BJ (cell line): ENCODE measurements around the gene MSMP. TPM values are rescaled to one million over a fixed set of nuclear protein-coding genes. Genes with fewer than 3 reads are reported as not detected.

ENCODE experiments used
- CTCF ChIA-PET: fragments of 350-600 bp; formaldehyde crosslinking; extraction: SDS; loops from one replicate; lab custom pipeline; 2021; ENCODE audit warnings: antibody characterized with exemption, inconsistent platforms; lab: Yijun Ruan, JAX
- POLR2A ChIA-PET: fragments of 300-600 bp; sonication (Branson Sonifier 250); formaldehyde crosslinking; extraction: SDS; loops from one replicate; lab custom pipeline; 2021; ENCODE audit warnings: antibody characterized with exemption; lab: Charles Lee
- DNase-seq: peaks from one replicate; pipeline ENCODE4 v3.0.0-alpha.2; 2011; ENCODE audit warnings: low read depth
- H3K27me3 ChIP-seq: 2 replicates; pipeline ENCODE4 v1.6.0; 2011; ENCODE audit warnings: low read length; ENCODE audit not compliant: control insufficient read depth, insufficient read depth
- H3K36me3 ChIP-seq: 2 replicates; pipeline ENCODE4 v1.5.1; 2011; ENCODE audit warnings: low read length; ENCODE audit not compliant: control insufficient read depth, insufficient read depth
- H3K4me3 ChIP-seq: 2 replicates; pipeline ENCODE4 v1.5.1; 2011; ENCODE audit warnings: low read depth, mild to moderate bottlenecking, control low read depth, low read length
- CTCF ChIP-seq: IDR thresholded peaks from 2 replicates; pipeline ENCODE4 v1.5.1; 2011; ENCODE audit warnings: low read depth, mild to moderate bottlenecking, control low read depth, inconsistent platforms, low read length, moderate library complexity; ENCODE audit not compliant: insufficient read depth
- polyA plus RNA-seq: library from polyadenylated mRNA; depleted of rRNA; stranded (reverse); fragments of >200 nt; gene quantifications from 2 replicates; pipeline ENCODE4 v1.2.3, GENCODE V29; 2011

MSMP gene
- polyA plus RNA-seq, 1 experiment = not detected

GRCh38 chr9:35774907-35775635 lies 21.0 kb upstream of the MSMP start:
- Histone ChIP-seq H3K36me3 (no peaks in the 10 kb centered on the region), H3K27me3 (peaks cover 20% of the 10 kb centered on the region), H3K4me3 (no peak overlapping the region)
- ChIA-PET POLR2A (interaction anchor here (0.7 kb wide), 1 partner anchor 104 kb away, joined by 3 read pairs; no protein-coding TSS in a partner anchor), CTCF (interaction anchor here (0.6 to 14.0 kb wide), 8 partner anchors 11 to 107 kb away, joined by 3 to 89 read pairs (median 3); partner anchors contain the start of genes CREB3, NPR2 and TLN1)
- DNase-seq = no peak
- TF ChIP-seq CTCF = no peak

DNA sequence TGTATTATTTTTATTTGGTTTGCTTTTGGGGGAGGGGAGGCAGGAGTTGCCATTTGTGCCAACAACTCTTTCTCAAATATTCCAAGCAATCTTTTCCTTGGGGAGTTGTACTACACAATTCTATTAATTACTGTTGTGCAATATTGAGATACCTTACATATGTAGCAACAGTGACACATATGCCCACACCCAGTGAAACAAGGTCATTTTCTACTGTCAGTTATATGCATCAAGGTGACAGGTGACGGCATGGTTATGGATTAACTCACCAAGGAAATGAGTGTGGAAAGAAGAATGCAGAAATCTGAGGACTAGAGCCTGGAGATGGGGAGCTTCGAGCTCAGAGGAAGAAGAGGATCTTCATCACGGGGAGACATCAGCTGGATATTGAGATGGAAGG lies 17.9 kb upstream of the MSMP start:
- POLR2A ChIA-PET = no interaction called here
- no peak for DNase-seq
- Histone ChIP-seq H3K27me3 (peaks cover 16% of the 10 kb centered on the region), H3K4me3 (no peak overlapping the region), H3K36me3 (no peaks in the 10 kb centered on the region)
- CTCF ChIA-PET = interaction anchor here (0.9 to 14.0 kb wide), 5 partner anchors 8 to 54 kb away, joined by 4 to 89 read pairs (median 5); no protein-coding TSS in a partner anchor
- TF ChIP-seq CTCF = no peak

DNA sequence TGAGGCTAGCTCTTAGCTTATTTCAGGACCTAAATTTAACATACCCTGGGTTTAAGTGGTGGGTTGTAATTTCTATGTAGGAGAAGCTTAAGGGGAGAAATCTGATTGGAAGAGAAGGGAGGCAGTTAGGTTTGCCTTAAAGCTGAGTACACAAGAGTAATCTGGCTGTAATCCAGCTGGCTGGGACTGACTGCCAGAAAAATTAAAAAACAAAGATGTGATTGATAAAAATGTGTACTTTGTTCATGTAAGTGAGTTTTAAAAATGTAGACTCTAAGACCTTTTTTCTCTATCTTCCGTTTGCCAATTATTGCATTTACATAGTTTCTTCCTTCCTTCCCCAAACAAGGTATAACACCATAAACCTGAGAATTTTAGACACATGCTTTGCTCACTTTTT lies 17.5 kb upstream of the MSMP start:
- ChIA-PET POLR2A (no interaction called here), CTCF (interaction anchor here (0.7 to 14.0 kb wide), 7 partner anchors 9 to 54 kb away, joined by 3 to 89 read pairs (median 5); partner anchors contain the start of genes GBA2 and RGP1)
- no peak for DNase-seq

GRCh38 chr9:35771075-35771433 lies 17.0 kb upstream of the MSMP start:
- Histone ChIP-seq H3K4me3 (no peak overlapping the region), H3K36me3 (no peaks in the 10 kb centered on the region), H3K27me3 (peaks cover 16% of the 10 kb centered on the region)
- no peak for TF ChIP-seq CTCF
- ChIA-PET POLR2A (no interaction called here), CTCF (interaction anchor here (0.7 to 14.0 kb wide), 7 partner anchors 9 to 22 kb away, joined by 3 to 89 read pairs (median 5); partner anchors contain the start of genes GBA2 and RGP1)
- DNase-seq = no peak

More for the DNA sequence above, 17.5 kb upstream of the MSMP start:
- H3K27me3 ChIP-seq = peaks cover 16% of the 10 kb centered on the region
- H3K4me3 ChIP-seq = no peak overlapping the region
- H3K36me3 ChIP-seq = no peaks in the 10 kb centered on the region
- TF ChIP-seq CTCF = no peak

GRCh38 chr9:35769763-35770162 lies 15.7 kb upstream of the MSMP start:
- CTCF ChIA-PET = interaction anchor here (1.3 to 14.0 kb wide), 2 partner anchors 10 to 19 kb away, joined by 5 to 89 read pairs; no protein-coding TSS in a partner anchor
- POLR2A ChIA-PET = no interaction called here
- TF ChIP-seq CTCF = no peak

More at GRCh38 chr9:35769763-35770162, 15.7 kb upstream of the MSMP start:
- DNase-seq = no peak
- peaks cover 16% of the 10 kb centered on the region for H3K27me3 ChIP-seq
- no peaks in the 10 kb centered on the region for H3K36me3 ChIP-seq
- no peak overlapping the region for H3K4me3 ChIP-seq
